Tibial artery (tissue), 4 donors: ENCODE data around the gene EXOC3L4.

Source experiments
- DNase-seq, 2 donors: peaks; one replicate each; pipeline ENCODE4 v3.0.0-alpha.2; 2019
- H3K27ac ChIP-seq, 2 donors: fragments of 200-600 bp; sonication (generic) in 1 of 2; 1 replicate in 1 of 2; 2 replicates in 1 of 2; pipeline ENCODE4 v1.5.1; 2018 to 2019; ENCODE audit warnings: mild to moderate bottlenecking in 1 of 2
- H3K27me3 ChIP-seq, 2 donors: fragments of 200-600 bp; sonication (generic) in 1 of 2; one replicate each; pipeline versions ENCODE4 v1.5.1 to v1.6.0; 2016 to 2019
- H3K36me3 ChIP-seq, 3 donors: fragments of 200-600 bp; sonication (generic) in 2 of 3; one replicate each; pipeline ENCODE4 v1.5.1; 2016 to 2019; ENCODE audit warnings: mild to moderate bottlenecking in 2 of 3
- H3K4me1 ChIP-seq, 4 donors: fragments of 200-600 bp; sonication (generic) in 2 of 4; 1 replicate in 3 of 4; 2 replicates in 1 of 4; pipeline ENCODE4 v1.5.1; 2016 to 2019
- H3K4me3 ChIP-seq, 2 donors: fragments of 200-600 bp; sonication (generic) in 1 of 2; 1 replicate in 1 of 2; 2 replicates in 1 of 2; pipeline ENCODE4 v1.5.1; 2018 to 2019; ENCODE audit warnings: mild to moderate bottlenecking in 2 of 2
- H3K9me3 ChIP-seq, 3 donors: fragments of 200-600 bp; sonication (generic) in 1 of 3; one replicate each; pipeline ENCODE4 v1.5.1; 2016 to 2019
- intact Hi-C: fragments of 100-400 bp; cut with DNase I; formaldehyde crosslinking; loops from one replicate; pipeline ENCODE4 v1.15.0; 2023; ENCODE audit warnings: low total_unique reads
- TF ChIP-seq, protein P1 (sequence below), 2 experiments: fragments of 200-600 bp in 1 of 2; fragments of 450-650 bp in 1 of 2; IDR thresholded peaks; one replicate each; pipeline ENCODE4 v1.5.1; 2017 to 2019; ENCODE audit warnings: antibody characterized with exemption in 2 of 2, mild to moderate bottlenecking in 1 of 2, moderate library complexity in 1 of 2

The EXOC3L4 gene

DNA sequence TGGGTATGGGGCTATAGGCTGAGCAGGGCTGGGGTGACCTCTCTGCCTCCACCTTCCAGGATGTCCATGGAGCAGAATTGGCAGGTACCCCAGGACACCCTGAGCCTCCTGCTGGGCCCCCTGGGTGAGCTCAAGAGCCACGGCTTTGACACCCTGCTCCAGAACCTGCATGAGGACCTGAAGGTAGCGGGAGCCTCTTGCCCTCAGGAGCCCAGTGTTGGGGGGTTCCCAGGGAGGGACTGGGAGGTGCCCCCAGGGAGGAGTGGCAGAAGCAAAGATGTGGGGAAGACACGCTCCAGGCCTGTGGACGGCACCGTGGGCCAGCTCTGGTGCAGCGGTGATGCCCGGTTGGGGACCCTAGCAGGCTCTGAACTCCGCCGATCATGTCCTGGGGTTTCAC lies 37.1 kb downstream of the EXOC3L4 start:
- no peak for DNase-seq
- H3K4me1 ChIP-seq, result peaks cover 0 to 50% (median 7%) of the 10 kb centered on the region in 4 donors
- no peaks in the 10 kb centered on the region for H3K9me3 ChIP-seq
- TF ChIP-seq, protein P1, sequence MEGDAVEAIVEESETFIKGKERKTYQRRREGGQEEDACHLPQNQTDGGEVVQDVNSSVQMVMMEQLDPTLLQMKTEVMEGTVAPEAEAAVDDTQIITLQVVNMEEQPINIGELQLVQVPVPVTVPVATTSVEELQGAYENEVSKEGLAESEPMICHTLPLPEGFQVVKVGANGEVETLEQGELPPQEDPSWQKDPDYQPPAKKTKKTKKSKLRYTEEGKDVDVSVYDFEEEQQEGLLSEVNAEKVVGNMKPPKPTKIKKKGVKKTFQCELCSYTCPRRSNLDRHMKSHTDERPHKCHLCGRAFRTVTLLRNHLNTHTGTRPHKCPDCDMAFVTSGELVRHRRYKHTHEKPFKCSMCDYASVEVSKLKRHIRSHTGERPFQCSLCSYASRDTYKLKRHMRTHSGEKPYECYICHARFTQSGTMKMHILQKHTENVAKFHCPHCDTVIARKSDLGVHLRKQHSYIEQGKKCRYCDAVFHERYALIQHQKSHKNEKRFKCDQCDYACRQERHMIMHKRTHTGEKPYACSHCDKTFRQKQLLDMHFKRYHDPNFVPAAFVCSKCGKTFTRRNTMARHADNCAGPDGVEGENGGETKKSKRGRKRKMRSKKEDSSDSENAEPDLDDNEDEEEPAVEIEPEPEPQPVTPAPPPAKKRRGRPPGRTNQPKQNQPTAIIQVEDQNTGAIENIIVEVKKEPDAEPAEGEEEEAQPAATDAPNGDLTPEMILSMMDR (IDR thresholded peaks at IDR 0.05), result no peak
- H3K4me3 ChIP-seq, result no peak overlapping the region
- peaks cover 0 to 38% (median 21%) of the 10 kb centered on the region in 3 donors for H3K36me3 ChIP-seq
- intact Hi-C loops, result no loop called here
- H3K27ac ChIP-seq, result no peak overlapping the region
- peaks cover 0 to 39% of the 10 kb centered on the region in 2 donors for H3K27me3 ChIP-seq

DNA sequence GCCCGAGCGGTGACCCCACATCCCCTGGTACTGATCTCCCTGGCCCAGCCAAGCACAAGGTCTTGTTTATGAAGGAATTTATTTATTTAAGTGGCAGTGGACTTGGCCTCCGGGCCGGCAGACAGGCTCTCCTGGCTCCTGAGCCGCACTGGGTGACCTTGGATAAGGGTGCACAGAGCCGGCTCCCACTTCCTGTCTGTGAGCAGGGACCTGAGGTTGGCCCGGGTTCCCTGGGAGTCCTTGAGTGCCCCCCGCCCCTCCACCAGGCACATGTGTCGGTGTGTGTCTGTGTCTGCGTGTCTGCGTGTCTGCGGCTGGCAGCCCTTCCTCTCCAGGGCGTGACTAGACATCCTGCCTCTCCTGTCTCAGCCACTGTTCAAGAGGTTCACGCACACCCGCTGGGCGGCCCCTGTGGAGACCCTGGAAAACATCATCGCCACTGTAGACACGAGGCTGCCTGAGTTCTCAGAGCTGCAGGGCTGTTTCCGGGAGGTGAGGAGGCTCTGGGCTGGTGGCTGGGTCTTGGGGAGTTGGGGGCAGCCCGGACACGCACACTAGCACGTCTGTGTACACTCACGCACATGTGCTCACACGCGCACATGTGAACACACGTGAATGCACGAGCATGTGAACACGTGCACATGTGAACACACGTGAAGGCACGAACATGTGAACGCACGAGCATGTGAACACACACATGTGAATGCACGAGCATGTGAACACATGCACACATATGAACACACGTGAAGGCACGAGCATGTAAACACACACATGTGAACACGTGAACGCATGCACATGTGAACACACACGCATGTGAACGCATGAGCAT lies 38.1 kb downstream of the EXOC3L4 start:
- peak in 1 of 2 donors; percentile 15 for DNase-seq
- intact Hi-C loops, result no loop called here
- Histone ChIP-seq H3K9me3 (no peaks in the 10 kb centered on the region), H3K4me3 (no peak overlapping the region), H3K27me3 (peaks cover 0 to 32% of the 10 kb centered on the region in 2 donors), H3K36me3 (peaks cover 0 to 38% (median 21%) of the 10 kb centered on the region in 3 donors), H3K4me1 (peaks cover 0 to 42% (median under 1%) of the 10 kb centered on the region in 4 donors), H3K27ac (no peak overlapping the region)
- TF ChIP-seq, protein P1 (IDR thresholded peaks at IDR 0.05), result no peak

DNA sequence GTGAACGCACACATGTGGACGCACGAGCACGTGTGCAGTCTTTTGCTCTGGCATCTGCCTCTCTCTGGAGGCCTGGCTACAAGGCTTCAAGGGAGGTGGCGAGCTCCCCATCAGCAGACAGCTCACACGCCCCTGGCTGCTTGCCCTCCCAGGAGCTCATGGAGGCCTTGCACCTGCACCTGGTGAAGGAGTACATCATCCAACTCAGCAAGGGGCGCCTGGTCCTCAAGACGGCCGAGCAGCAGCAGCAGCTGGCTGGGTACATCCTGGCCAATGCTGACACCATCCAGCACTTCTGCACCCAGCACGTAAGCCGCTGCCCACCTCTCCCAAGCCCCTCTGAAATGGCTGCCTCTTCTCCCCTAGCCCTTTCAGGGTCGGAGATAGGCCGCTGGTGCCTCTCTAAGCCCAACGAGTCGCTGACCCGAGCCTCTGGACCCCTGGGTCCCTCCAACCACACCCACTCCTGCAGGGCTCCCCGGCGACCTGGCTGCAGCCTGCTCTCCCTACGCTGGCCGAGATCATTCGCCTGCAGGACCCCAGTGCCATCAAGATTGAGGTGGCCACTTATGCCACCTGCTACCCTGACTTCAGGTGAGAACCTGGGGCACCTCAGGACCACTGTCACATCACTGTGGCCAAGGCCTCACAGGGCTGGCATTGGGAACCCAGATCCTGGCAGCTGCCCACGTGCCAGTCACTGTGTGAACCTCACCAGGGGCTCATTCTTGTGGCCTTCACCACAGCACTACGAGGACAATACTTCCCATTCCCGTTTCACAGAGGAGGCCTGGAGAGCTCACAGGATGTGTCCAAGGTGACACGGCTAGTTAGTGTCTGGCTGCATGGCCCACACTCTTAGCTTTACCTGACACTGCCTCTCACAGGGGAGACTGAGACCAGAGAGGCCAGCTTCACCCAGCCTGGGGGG lies 39.0 kb downstream of the EXOC3L4 start:
- Histone ChIP-seq H3K27me3 (peaks cover 0 to 31% of the 10 kb centered on the region in 2 donors), H3K27ac (no peak overlapping the region), H3K9me3 (no peaks in the 10 kb centered on the region), H3K4me3 (no peak overlapping the region), H3K4me1 (peaks cover 0 to 37% (median 0%) of the 10 kb centered on the region in 4 donors), H3K36me3 (peaks cover 0 to 38% (median 21%) of the 10 kb centered on the region in 3 donors)
- TF ChIP-seq, protein P1 (IDR thresholded peaks at IDR 0.05), result no peak
- no peak for DNase-seq
- intact Hi-C loops, result no loop called here

DNA sequence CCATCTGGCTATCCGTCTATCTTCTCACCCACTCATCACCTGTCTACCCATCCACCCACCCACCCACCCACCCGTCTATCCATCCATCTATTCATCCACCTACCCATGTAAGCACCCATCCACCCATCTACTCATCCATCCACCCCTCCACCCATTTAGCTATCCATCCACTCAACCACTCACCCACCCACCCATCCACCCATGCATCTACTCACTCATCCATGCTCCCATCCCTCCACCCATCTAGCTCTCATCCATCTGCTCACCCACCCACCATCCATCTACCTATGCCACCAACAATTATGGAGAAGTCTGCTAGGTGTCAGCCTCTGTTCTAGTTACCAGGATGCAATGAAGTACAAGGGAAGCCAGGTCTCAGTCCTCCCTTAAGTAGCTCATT lies 39.9 kb downstream of the EXOC3L4 start:
- Histone ChIP-seq H3K36me3 (peaks cover 0 to 38% (median 21%) of the 10 kb centered on the region in 3 donors), H3K9me3 (no peaks in the 10 kb centered on the region), H3K27ac (no peak overlapping the region), H3K27me3 (peaks cover 0 to 31% of the 10 kb centered on the region in 2 donors), H3K4me1 (peaks cover 0 to 38% (median 0%) of the 10 kb centered on the region in 4 donors), H3K4me3 (no peak overlapping the region)
- TF ChIP-seq, protein P1 (IDR thresholded peaks at IDR 0.05), result no peak
- no peak for DNase-seq
- intact Hi-C loops, result no loop called here

DNA sequence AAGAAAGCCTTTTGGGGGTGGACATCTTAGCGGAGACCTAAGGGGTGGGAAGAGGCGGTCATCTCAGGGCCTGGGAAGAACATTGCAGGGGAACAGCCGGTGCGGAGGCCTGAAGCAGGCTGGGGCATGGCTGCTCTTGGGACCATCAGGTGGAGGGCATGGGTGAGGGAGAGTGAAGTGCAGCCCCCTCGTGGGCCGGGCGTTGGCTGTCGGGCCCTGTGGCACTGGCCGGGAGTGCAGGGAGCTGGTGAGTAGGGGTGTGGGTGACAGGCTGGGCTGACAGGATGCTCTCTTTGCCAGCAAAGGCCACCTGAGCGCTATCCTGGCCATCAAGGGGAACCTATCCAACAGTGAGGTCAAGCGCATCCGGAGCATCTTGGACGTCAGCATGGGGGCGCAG lies 40.4 kb downstream of the EXOC3L4 start:
- Histone ChIP-seq H3K27me3 (peaks cover 0 to 29% of the 10 kb centered on the region in 2 donors), H3K4me1 (peaks cover 0 to 35% (median 0%) of the 10 kb centered on the region in 4 donors), H3K27ac (no peak overlapping the region), H3K36me3 (peaks cover 0 to 38% (median 21%) of the 10 kb centered on the region in 3 donors), H3K9me3 (no peaks in the 10 kb centered on the region), H3K4me3 (no peak overlapping the region)
- TF ChIP-seq, protein P1 (IDR thresholded peaks at IDR 0.05), result no peak
- DNase-seq, result no peak
- intact Hi-C loops, result no loop called here
